HT-29 (cell line): Measurements from ENCODE around the gene SHC2. TPM values are rescaled to one million over a fixed set of nuclear protein-coding genes. Genes with fewer than 3 reads are reported as not detected.
"Not testable (repeated sequence)": the region's sequence is repeated elsewhere in the genome, so short reads cannot be mapped to it uniquely, and the experiment has no call there.

Experiments
- DNase-seq: peaks from one replicate; pipeline ENCODE4 v3.0.0-alpha.2; 2015; ENCODE audit warnings: low spot score
- total RNA-seq: library from RNA; depleted of rRNA; stranded (reverse); fragments of >200 nt; shearing (Covaris generic); gene quantifications from 2 replicates; pipeline ENCODE4 v1.2.3, GENCODE V29; 2014

Gene SHC2
- total RNA-seq, 1 experiment from 2014 or later, result not detected

GRCh38 chr19:492091-492531, 31.3 kb upstream of the SHC2 start:
- DNase-seq, result no peak

- no peak for DNase-seq
Measured at GRCh38 chr19:491146-491741, 30.4 kb upstream of the SHC2 start.

GRCh38 chr19:489418-490196, 28.8 kb upstream of the SHC2 start:
- DNase-seq, result no peak

GRCh38 chr19:488505-489417, 27.9 kb upstream of the SHC2 start:
- DNase-seq, result peak; percentile 81

- DNase-seq, result no peak
Measured at GRCh38 chr19:485583-486236, 24.9 kb upstream of the SHC2 start.

- DNase-seq, result no peak
Measured at GRCh38 chr19:485077-485476, 24.2 kb upstream of the SHC2 start.

GRCh38 chr19:484494-484893, 23.7 kb upstream of the SHC2 start:
- no peak for DNase-seq

GRCh38 chr19:483332-484072, 22.7 kb upstream of the SHC2 start:
- DNase-seq, result no peak

DNA sequence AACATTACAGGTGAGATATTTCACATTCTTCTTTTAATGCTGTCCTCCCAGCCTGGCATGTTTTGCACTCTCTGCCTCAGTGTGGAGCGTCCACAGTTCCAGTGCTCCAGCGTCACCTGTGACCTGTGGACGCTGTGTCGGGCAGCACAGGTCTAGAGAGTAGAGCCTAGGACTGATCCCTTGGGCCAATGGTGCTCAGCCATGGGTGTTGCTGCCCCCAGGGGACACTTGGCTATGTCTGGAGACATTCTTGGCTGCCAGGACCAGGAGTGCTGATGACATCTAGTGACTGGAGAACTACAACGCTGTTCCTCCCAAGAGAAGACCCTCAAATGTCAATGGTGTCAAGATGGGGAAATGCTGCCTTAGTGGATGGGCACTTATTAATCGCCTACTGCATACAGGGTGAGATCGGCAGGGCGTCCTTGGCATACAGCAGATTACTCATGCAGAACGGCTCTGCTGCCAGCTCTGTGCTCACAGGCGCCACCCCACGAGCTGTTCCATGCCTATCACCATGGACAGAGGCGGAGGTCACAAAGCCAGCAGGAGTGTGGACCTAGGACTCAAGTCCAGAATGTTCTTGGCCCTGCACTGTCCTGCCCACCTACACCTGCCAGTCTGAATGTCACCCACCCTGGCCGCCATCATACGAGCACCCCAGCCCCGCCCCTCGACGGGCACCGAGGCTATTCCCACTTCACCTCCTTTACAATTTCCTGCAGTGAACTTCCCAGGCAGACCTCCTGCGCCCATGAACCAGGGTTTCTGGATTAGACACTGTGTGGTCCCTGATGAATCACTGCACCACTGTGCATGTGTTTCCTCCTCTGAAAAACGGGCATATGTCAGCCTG, 21.6 kb upstream of the SHC2 start:
- DNase-seq, result no peak

DNA sequence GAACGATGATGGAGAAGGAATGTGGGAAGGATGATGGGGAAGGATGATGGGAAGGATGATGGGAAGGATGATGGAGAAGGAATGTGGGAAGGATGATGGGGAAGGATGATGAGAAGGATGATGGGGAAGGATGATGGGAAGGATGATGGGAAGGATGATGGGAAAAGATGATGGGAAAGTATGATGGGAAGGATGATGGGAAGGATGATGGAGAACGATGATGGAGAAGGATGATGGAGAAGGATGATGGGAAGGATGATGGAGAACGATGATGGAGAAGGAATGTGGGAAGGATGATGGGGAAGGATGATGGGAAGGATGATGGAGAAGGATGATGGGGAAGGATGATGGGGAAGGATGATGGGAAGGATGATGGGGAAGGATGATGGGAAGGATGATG, 20.3 kb upstream of the SHC2 start:
- not testable (repeated sequence) for DNase-seq

DNA sequence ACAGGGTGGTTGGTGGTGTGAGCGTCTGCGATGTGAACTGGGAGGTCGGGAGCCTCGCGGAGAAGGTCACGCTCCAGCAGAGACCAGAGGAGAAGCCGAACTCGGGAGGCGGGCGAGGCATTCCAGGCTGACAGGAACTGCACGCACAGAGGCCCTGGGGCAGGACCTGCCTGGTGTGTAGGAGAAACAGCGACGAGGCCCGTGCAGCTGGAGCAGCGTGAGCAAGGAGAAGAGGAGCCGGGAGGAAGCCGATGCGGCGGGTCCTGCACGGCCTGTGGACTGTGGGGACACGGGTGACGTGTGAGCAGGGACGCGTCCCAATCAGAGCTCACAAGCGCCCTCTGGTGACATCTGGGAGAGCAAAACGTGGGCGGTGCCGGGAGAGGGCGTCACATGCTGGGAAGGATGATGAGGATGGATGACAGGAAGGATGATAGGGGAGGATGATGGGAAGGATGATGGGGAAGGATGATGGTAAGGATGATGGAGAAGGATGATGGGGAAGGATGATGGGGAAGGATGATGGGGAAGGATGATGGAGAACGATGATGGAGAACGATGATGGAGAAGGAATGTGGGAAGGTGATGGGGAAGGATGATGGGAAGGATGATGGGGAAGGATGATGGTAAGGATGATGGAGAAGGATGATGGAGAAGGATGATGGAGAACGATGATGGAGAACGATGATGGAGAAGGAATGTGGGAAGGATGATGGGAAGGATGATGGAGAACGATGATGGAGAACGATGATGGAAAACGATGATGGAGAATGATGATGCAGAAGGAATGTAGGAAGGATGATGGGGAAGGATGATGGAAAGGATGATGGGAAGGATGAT, 19.4 kb upstream of the SHC2 start:
- DNase-seq, result peak; percentile 62

DNA sequence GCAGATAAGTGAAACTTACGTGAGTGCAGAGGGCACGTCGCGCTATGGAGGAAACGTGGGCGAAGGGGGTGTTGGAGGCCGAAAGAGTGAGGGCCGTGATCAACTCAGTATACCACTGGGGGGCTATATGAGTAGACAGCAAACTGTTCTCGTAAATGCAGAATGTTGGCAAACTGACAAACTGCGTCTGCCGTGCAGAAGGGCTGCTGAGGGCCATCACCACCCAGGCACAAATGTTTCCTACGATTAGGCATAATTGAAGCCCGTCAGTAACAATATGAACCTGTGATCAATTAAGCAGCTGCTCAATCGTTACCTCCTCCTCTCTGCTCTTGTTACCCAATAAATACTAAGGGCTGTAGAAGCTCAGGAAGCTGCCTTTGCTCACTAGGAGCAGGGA, 18.1 kb upstream of the SHC2 start:
- no peak for DNase-seq

GRCh38 chr19:478236-478903, 17.5 kb upstream of the SHC2 start:
- DNase-seq, result no peak

DNA sequence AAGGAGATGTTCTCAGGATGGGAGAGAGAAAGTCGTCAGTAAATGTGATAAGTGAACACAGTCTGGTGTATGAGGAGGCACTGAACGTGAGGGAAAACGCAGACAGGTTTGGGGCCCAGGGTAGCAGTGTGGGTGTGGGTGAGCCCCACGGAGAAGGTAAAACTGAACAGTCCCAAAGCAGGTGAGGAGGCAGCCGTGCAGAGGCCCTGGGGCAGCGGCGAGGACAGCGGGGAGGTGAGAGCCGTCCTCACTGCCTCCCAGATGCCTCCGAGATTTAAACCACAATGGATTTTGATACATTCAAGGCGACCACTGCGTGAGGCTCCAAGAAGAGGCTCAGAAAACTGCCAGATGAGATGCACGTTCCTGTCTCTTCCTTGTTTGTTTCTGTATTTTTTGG, 14.5 kb upstream of the SHC2 start:
- DNase-seq, result no peak

DNA sequence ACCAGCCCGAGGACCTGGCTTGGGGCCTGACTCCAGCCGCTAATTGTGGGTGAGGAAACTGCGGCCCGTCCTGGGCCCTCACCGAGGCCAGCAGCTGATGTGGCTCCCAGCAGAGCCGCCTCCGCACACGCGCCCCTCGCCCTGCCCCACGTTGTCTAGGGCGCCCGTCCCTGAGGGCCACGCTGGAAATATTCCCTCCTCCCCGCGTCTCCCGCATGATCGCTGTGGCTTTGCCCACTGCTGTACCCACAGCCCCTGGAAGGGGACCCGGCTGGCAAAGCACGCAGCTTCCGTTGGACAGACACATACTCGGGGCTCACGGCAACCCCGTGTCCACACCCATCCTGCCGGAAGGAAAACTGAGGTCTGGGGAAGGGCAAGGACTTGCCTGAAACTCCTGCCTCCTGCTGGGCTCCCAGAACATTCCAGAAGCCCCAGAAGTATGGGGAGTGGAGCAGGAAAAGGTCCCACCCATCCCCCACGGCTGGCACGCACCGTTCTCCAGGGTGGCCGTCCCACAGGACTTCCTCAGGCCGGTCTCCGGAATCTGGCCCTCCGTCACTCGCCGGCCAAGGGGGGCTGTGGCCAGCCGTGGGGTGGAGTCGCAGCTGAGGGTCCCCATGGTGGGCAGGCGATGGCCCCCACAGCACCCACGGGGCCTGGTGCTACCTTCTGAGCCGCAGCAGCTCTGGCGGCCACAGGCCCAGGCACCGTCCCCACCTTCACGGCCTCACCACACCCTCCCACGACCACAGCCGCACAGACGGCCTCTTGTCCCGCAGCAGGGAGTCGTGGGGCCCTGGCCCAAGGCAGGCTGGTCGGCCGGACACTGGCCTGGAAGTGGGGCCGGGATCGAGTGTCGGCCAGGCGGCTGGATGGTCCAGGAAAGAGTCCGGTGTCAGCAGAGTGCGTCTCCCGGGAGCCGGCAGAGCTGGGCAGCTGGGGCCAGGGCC, 13.6 kb upstream of the SHC2 start:
- DNase-seq, result no peak

DNA sequence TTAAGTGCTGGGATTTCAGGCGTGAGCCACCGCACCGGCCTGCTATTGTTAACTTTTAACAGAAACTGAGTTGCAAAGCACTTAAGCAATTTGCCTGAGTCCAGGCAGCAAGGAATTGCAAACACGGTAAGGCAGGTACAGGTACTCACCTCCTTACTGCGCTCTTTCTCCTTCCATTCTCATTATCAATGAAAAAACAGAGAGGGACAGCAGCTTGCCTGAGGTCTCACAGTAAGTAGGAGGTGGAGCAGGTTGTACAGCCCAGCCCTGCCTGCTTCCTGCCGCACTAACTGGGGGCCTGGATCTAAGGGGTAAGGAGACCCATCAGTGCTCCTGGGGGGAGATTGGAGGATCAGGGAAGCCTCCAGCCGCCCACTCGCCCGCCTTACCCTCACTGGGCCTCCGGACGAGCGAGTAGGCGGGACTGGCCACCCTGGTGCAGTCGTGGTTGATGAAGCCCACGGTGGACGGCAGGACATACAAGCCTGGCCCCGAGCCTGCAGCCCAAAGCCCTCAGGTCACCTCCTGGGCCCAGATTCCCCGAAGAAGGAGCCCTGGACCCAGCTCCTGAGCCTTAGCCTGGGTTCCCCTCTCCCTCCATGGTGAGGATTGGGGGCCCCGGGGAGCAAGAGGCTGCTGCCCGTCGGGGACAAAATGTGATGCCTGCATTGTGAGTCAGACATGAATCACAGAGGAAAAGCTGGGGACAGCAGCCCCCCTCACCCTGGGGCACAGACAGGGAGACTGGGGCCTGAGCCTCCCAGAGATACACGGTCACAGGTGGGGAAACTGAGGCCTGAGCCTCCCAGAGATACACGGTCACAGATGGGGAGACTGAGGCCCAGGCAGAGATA, 11.4 kb upstream of the SHC2 start:
- DNase-seq, result no peak
